ENCODE results near the gene YBX3. TPM values are rescaled to one million over a fixed set of nuclear protein-coding genes. Genes with fewer than 3 reads are reported as not detected.

YBX3 gene
- total RNA-seq, 6 donors from 2014 or later: 216 to 360 (median 287) TPM

- no peaks in the 10 kb centered on the region for H3K4me1 ChIP-seq
- no peak overlapping the region for H3K4me3 ChIP-seq
- no peak for TF ChIP-seq EP300 (IDR thresholded peaks at IDR 0.05)
- TF ChIP-seq, protein P1, sequence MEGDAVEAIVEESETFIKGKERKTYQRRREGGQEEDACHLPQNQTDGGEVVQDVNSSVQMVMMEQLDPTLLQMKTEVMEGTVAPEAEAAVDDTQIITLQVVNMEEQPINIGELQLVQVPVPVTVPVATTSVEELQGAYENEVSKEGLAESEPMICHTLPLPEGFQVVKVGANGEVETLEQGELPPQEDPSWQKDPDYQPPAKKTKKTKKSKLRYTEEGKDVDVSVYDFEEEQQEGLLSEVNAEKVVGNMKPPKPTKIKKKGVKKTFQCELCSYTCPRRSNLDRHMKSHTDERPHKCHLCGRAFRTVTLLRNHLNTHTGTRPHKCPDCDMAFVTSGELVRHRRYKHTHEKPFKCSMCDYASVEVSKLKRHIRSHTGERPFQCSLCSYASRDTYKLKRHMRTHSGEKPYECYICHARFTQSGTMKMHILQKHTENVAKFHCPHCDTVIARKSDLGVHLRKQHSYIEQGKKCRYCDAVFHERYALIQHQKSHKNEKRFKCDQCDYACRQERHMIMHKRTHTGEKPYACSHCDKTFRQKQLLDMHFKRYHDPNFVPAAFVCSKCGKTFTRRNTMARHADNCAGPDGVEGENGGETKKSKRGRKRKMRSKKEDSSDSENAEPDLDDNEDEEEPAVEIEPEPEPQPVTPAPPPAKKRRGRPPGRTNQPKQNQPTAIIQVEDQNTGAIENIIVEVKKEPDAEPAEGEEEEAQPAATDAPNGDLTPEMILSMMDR (IDR thresholded peaks at IDR 0.05): no peak
- no peaks in the 10 kb centered on the region for H3K36me3 ChIP-seq
- H3K27ac ChIP-seq: no peak overlapping the region
- ATAC-seq (ENCODE audit: low FRiP score in 2 of 2) (no peak), DNase-seq (no peak)
- no peaks in the 10 kb centered on the region for H3K27me3 ChIP-seq
- no peaks in the 10 kb centered on the region for H3K9me3 ChIP-seq
Measured at GRCh38 chr12:10741845-10742244, 18.7 kb upstream of the YBX3 start.

GRCh38 chr12:10740182-10740581, 17.1 kb upstream of the YBX3 start:
- WGBS, 2 donors: 25 to 47% methylated on average over 1 of the region's 1 CpG

GRCh38 chr12:10739157-10740118, 16.3 kb upstream of the YBX3 start:
- H3K4me1 ChIP-seq: no peaks in the 10 kb centered on the region
- TF ChIP-seq POLR2A (IDR thresholded peaks at IDR 0.05): no peak
- peak in 1 of 4 donors; percentile 36 for TF ChIP-seq EP300 (IDR thresholded peaks at IDR 0.05)
- WGBS, 2 donors: 80 to 82% methylated on average over 8 of the region's 8 CpGs
- no peak overlapping the region for H3K27ac ChIP-seq
- no peaks in the 10 kb centered on the region for H3K9me3 ChIP-seq
- no peaks in the 10 kb centered on the region for H3K36me3 ChIP-seq
- ATAC-seq (ENCODE audit: low FRiP score in 2 of 2): no peak
- DNase-seq: peak in 1 of 2 donors; percentile 36
- H3K27me3 ChIP-seq: no peaks in the 10 kb centered on the region
- no peak overlapping the region for H3K4me3 ChIP-seq

More at GRCh38 chr12:10740182-10740581, 17.1 kb upstream of the YBX3 start:
- DNase-seq (no peak), ATAC-seq (ENCODE audit: low FRiP score in 2 of 2) (no peak)
- TF ChIP-seq, protein P1 (IDR thresholded peaks at IDR 0.05): no peak
- TF ChIP-seq POLR2A (IDR thresholded peaks at IDR 0.05) (no peak), POLR2AphosphoS5 (IDR thresholded peaks at IDR 0.05) (no peak), EP300 (IDR thresholded peaks at IDR 0.05) (no peak)
- H3K9me3 ChIP-seq: no peaks in the 10 kb centered on the region
- no peaks in the 10 kb centered on the region for H3K27me3 ChIP-seq
- no peaks in the 10 kb centered on the region for H3K36me3 ChIP-seq
- H3K4me3 ChIP-seq: no peak overlapping the region
- H3K4me1 ChIP-seq: no peaks in the 10 kb centered on the region
- H3K27ac ChIP-seq: no peak overlapping the region

GRCh38 chr12:10737249-10737648, 14.1 kb upstream of the YBX3 start:
- H3K27me3 ChIP-seq: no peaks in the 10 kb centered on the region
- H3K9me3 ChIP-seq: no peaks in the 10 kb centered on the region
- 65 to 70% methylated on average over 1 of the region's 1 CpG for WGBS, 2 donors
- no peaks in the 10 kb centered on the region for H3K36me3 ChIP-seq
- no peaks in the 10 kb centered on the region for H3K4me1 ChIP-seq
- H3K27ac ChIP-seq: no peak overlapping the region
- DNase-seq (no peak), ATAC-seq (ENCODE audit: low FRiP score in 2 of 2) (no peak)
- TF ChIP-seq, protein P1 (IDR thresholded peaks at IDR 0.05): no peak
- TF ChIP-seq POLR2A (IDR thresholded peaks at IDR 0.05): no peak
- no peak for TF ChIP-seq POLR2AphosphoS5 (IDR thresholded peaks at IDR 0.05)
- H3K4me3 ChIP-seq: no peak overlapping the region

DNA sequence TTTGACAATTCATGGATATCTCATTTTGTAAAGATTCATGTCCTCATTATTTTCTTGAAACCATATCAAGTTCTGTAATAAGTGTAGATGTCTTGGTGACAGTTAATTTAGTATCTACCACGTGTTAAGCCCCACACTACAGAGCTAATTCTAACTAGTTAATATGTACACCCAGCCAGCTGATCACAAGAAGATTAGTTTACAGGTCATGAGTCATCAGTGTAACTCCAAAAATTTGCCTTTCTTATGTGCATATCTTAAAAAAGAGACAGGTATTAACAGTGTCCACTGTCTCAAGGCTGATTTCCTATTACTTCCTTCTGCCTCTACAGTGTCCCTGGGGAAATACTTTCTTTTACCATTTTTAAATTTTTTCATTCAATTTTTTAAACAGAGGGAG, 13.3 kb upstream of the YBX3 start:
- Histone ChIP-seq H3K27me3 (no peaks in the 10 kb centered on the region), H3K36me3 (no peaks in the 10 kb centered on the region), H3K27ac (no peak overlapping the region), H3K4me1 (no peaks in the 10 kb centered on the region), H3K4me3 (no peak overlapping the region), H3K9me3 (no peaks in the 10 kb centered on the region)
- WGBS, 2 donors: 64 to 76% methylated on average over 1 of the region's 1 CpG
- TF ChIP-seq POLR2AphosphoS5 (IDR thresholded peaks at IDR 0.05) (no peak), POLR2A (IDR thresholded peaks at IDR 0.05) (no peak), EP300 (IDR thresholded peaks at IDR 0.05) (no peak)
- TF ChIP-seq, protein P1 (IDR thresholded peaks at IDR 0.05): no peak
- ATAC-seq (ENCODE audit: low FRiP score in 2 of 2) (no peak), DNase-seq (no peak)

All from upper lobe of left lung (tissue), 6 donors.